Measurements from ENCODE around the gene ZNF462. TPM values are rescaled to one million over a fixed set of nuclear protein-coding genes. Genes with fewer than 3 reads are reported as not detected.

Gene ZNF462
- total RNA-seq, 1 experiment from 2014 or later: 164 TPM

DNA sequence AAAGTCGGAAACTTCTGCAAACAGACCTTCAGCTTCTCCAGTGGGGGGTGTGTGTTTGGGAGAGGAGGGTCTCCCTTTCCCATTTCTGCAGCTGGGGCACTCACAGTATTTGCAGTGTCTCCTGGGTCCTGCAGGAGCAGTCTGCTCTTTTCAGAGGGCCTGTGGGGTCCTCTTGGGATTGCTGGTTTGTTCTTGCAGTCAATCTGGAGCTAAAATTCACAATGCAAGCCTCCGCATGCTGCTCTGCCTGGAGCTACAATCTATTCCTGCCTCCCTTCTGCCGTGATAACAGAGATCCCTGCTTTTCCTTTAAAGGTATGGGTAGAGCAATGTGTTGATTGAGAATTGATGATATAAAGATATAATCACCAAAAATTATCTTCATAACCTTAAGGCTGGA lies 43.2 kb downstream of the ZNF462 start:
- Mint-ChIP-seq H3K9me3 (peaks cover 41 to 58% of the 10 kb centered on the region in 2 experiments), H3K27me3 (ENCODE audit: low read depth) (no peaks in the 10 kb centered on the region), H3K4me1 (peaks cover 53 to 61% of the 10 kb centered on the region in 2 experiments)

More for the DNA sequence above, 43.2 kb downstream of the ZNF462 start:
- Histone ChIP-seq H2BK120ac (ENCODE audit: low read depth, low read length, poor library complexity, severe bottlenecking) (no peak overlapping the region), H4K20me1 (ENCODE audit: control insufficient read depth, insufficient read depth, insufficient read length) (no peaks in the 10 kb centered on the region), H3K79me2 (ENCODE audit: insufficient read depth, low read length) (peaks cover 35% of the 10 kb centered on the region; the same call in 1 of the 2 replicates), H3K56ac (ENCODE audit: insufficient read length, low read depth, low read length) (no peak overlapping the region), H3K4me2 (ENCODE audit: insufficient read depth, insufficient read length, low read length) (no peak overlapping the region), H2BK12ac (ENCODE audit: insufficient read length, low read depth, low read length) (no peak overlapping the region), H2AFZ (ENCODE audit: low read length) (no peak overlapping the region), H3K79me1 (ENCODE audit: insufficient read depth, low read depth, low read length, poor library complexity, severe bottlenecking) (peaks cover 2% of the 10 kb centered on the region), H4K8ac (replicated peaks; ENCODE audit: insufficient read length, low read depth, low read length) (no peak overlapping the region), H3T11ph (ENCODE audit: low read length) (no peak overlapping the region), H2BK15ac (ENCODE audit: low read depth, low read length) (no peak overlapping the region), H3K23me2 (ENCODE audit: insufficient read length, low read depth, low read length, poor library complexity, severe bottlenecking) (no peaks in the 10 kb centered on the region), H3K9ac (ENCODE audit: extremely low read depth, insufficient read length, low read length) (no peak overlapping the region), H3K27me3 (ENCODE audit: insufficient read depth, low read length) (no peaks in the 10 kb centered on the region), H3K18ac (ENCODE audit: insufficient read length, low read depth, low read length) (no peak overlapping the region), H3K9me3 (ENCODE audit: control insufficient read depth, low read depth, low read length) (no peaks in the 10 kb centered on the region), H3K23ac (ENCODE audit: insufficient read length, low read depth, low read length) (no peak overlapping the region), H2AK5ac (ENCODE audit: insufficient read length, low read length) (no peak overlapping the region), H2BK5ac (ENCODE audit: insufficient read length, low read length) (no peak overlapping the region), H3K14ac (ENCODE audit: insufficient read depth, low read length) (no peak overlapping the region), H4K5ac (ENCODE audit: insufficient read length, low read depth, low read length) (no peak overlapping the region), H3K27ac (ENCODE audit: insufficient read length, low read depth, low read length) (no peak overlapping the region), H3K4me1 (ENCODE audit: insufficient read depth, low read length) (0 out of 2 replicates have a peak, but pooled peaks cover under 1% of the 10 kb centered on the region), H2BK20ac (ENCODE audit: low read depth, low read length, poor library complexity, severe bottlenecking) (no peak overlapping the region), H3K4ac (ENCODE audit: low read depth, low read length) (no peak overlapping the region), H4K91ac (ENCODE audit: insufficient read length, low read depth, low read length) (no peak overlapping the region)
- Mint-ChIP-seq H3K27ac (peak overlapping the region in 2 of 3 experiments; percentile 60 to 93; a peak in 3 of 7 replicates), H3K36me3 (ENCODE audit: insufficient read depth in 1 of 3, low read depth in 3 of 3) (peaks cover 49 to 61% (median 57%) of the 10 kb centered on the region in 3 experiments), H3K4me3 (no peak overlapping the region)
- no CpG with 5 or more reads among the region's 3 CpGs for WGBS (ENCODE audit: extremely low coverage, insufficient read length, low lambda C conversion rate)
- no peak for DNase-seq
- TF ChIP-seq, protein P1, sequence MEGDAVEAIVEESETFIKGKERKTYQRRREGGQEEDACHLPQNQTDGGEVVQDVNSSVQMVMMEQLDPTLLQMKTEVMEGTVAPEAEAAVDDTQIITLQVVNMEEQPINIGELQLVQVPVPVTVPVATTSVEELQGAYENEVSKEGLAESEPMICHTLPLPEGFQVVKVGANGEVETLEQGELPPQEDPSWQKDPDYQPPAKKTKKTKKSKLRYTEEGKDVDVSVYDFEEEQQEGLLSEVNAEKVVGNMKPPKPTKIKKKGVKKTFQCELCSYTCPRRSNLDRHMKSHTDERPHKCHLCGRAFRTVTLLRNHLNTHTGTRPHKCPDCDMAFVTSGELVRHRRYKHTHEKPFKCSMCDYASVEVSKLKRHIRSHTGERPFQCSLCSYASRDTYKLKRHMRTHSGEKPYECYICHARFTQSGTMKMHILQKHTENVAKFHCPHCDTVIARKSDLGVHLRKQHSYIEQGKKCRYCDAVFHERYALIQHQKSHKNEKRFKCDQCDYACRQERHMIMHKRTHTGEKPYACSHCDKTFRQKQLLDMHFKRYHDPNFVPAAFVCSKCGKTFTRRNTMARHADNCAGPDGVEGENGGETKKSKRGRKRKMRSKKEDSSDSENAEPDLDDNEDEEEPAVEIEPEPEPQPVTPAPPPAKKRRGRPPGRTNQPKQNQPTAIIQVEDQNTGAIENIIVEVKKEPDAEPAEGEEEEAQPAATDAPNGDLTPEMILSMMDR (conservative IDR thresholded peaks at IDR 0.05): no peak
